ENCODE data around the gene NTSR1.
A peak's percentile ranks its signal among the peaks of the same experiment; 100 is the strongest.

Gene NTSR1

GRCh38 chr20:62759981-62760431, 51.4 kb downstream of the NTSR1 start:
- no peak for DNase-seq

GRCh38 chr20:62760471-62760855, 51.8 kb downstream of the NTSR1 start:
- DNase-seq, result no peak

GRCh38 chr20:62760856-62761758, 52.5 kb downstream of the NTSR1 start:
- no peak for DNase-seq

GRCh38 chr20:62761759-62762131, 53.1 kb downstream of the NTSR1 start:
- DNase-seq, result no peak

- peak; percentile 16 for DNase-seq
Observed at GRCh38 chr20:62762376-62762775, 53.7 kb downstream of the NTSR1 start.

GRCh38 chr20:62762801-62763368, 54.2 kb downstream of the NTSR1 start:
- no peak for DNase-seq

- no peak for DNase-seq
Observed at GRCh38 chr20:62763404-62763803, 54.8 kb downstream of the NTSR1 start.

GRCh38 chr20:62764156-62764935, 55.7 kb downstream of the NTSR1 start:
- no peak for DNase-seq

- DNase-seq, result no peak
Observed at GRCh38 chr20:62765021-62765420, 56.4 kb downstream of the NTSR1 start.

- no peak for DNase-seq
Observed at GRCh38 chr20:62765432-62766070, 56.9 kb downstream of the NTSR1 start.

- DNase-seq, result no peak
Observed at GRCh38 chr20:62766071-62766450, 57.4 kb downstream of the NTSR1 start.

GRCh38 chr20:62766716-62767115, 58.1 kb downstream of the NTSR1 start:
- peak; percentile 48 for DNase-seq

- no peak for DNase-seq
Observed at GRCh38 chr20:62768234-62768546, 59.6 kb downstream of the NTSR1 start.

GRCh38 chr20:62768551-62769287, 60.1 kb downstream of the NTSR1 start:
- no peak for DNase-seq

- no peak for DNase-seq
Observed at GRCh38 chr20:62769346-62770071, 60.9 kb downstream of the NTSR1 start.

- DNase-seq, result no peak
Observed at GRCh38 chr20:62770111-62770910, 61.7 kb downstream of the NTSR1 start.

- no peak for DNase-seq
Observed at GRCh38 chr20:62770916-62771315, 62.3 kb downstream of the NTSR1 start.

GRCh38 chr20:62771396-62772102, 62.9 kb downstream of the NTSR1 start:
- no peak for DNase-seq

- no peak for DNase-seq
Observed at GRCh38 chr20:62772103-62772611, 63.5 kb downstream of the NTSR1 start.

- no peak for DNase-seq
Observed at GRCh38 chr20:62772619-62772989, 64.0 kb downstream of the NTSR1 start.
